Mammary epithelial cell (primary cell): ENCODE data around the gene P2RY1.

Experiments used
- EZH2 ChIP-seq: IDR thresholded peaks from 2 replicates; pipeline ENCODE4 v1.6.1; 2012; ENCODE audit warnings: low read length, inconsistent platforms, borderline replicate concordance
- TF ChIP-seq, protein P1 (sequence below), 2 donors: IDR thresholded peaks in 1 of 2; conservative IDR thresholded peaks in 1 of 2; 2 replicates each; pipeline ENCODE4 v1.5.1; 2011 to 2012; ENCODE audit warnings: inconsistent platforms in 2 of 2, low read length in 2 of 2, mild to moderate bottlenecking in 2 of 2, control low read depth in 1 of 2, low read depth in 1 of 2; ENCODE audit not compliant: insufficient read depth in 1 of 2; ENCODE audit errors: extremely low read depth in 1 of 2

DNA sequence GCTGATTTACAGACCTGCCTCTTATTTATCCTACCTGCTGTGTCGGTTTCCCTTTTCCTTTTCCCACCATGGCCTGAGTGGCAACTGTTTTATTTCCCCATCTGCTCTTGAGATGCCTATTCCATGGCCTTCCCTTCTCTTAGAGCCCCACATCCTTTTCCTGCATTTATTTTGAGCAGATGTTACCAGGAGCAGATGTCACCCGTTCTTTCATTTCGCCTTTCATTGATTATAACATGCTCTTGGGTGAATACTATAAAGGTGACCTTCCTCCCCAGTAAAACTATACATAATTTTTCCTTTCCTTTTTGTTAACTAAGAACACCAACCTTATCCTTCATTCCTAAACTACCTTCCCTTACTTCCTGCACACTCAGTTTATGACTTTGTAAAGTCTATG is 8.5 kb upstream of the P2RY1 start:
- TF ChIP-seq, protein P1, sequence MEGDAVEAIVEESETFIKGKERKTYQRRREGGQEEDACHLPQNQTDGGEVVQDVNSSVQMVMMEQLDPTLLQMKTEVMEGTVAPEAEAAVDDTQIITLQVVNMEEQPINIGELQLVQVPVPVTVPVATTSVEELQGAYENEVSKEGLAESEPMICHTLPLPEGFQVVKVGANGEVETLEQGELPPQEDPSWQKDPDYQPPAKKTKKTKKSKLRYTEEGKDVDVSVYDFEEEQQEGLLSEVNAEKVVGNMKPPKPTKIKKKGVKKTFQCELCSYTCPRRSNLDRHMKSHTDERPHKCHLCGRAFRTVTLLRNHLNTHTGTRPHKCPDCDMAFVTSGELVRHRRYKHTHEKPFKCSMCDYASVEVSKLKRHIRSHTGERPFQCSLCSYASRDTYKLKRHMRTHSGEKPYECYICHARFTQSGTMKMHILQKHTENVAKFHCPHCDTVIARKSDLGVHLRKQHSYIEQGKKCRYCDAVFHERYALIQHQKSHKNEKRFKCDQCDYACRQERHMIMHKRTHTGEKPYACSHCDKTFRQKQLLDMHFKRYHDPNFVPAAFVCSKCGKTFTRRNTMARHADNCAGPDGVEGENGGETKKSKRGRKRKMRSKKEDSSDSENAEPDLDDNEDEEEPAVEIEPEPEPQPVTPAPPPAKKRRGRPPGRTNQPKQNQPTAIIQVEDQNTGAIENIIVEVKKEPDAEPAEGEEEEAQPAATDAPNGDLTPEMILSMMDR (conservative IDR thresholded peaks at IDR 0.05 in 1 of 2, IDR thresholded peaks at IDR 0.05 in 1 of 2; ENCODE audit: extremely low read depth in 1 of 2, insufficient read depth in 1 of 2, low read depth in 1 of 2, low read length in 2 of 2) = no peak
- TF ChIP-seq EZH2 = no peak
